ENCODE data around the gene FAM110A. TPM values are rescaled to one million over a fixed set of nuclear protein-coding genes. Genes with fewer than 3 reads are reported as not detected.

The FAM110A gene
- total and polyA plus RNA-seq, 2 of the 8 experiments (the other 6 are each of a cell fraction or from before 2014, with no cell fraction given) = 10.1 to 10.9 TPM

DNA sequence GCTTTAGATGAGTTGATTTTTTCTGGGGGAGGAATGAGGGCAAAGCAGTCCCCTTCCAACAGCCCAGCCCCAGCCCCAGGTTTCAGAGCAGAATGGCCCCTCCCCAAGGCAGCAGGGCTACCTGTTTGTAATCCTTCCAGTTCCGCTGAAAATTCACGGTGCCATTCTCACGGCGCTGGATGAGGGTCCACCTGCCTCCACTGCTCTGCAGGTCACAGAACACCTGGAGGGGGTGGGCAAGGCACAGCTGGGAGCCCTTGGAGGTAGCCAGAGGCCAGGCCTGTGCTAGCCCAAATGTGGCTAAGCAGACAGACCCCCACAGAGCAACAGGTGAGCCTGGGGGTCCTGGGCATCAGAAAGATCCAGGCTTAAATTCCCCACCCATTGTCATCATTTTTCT is 46.1 kb downstream of the FAM110A start:
- H3K4me1 ChIP-seq (replicated peaks in 1 of 4; ENCODE audit: control insufficient read depth in 3 of 4, insufficient read depth in 4 of 4, low read length in 3 of 4) = peaks cover 0 to 1% (median 0%) of the 10 kb centered on the region in 4 experiments; a peak in 1 of 7 replicates
- no peaks in the 10 kb centered on the region for H3K9me3 ChIP-seq (ENCODE audit: insufficient read depth in 2 of 2, low read depth in 1 of 2, low read length in 1 of 2)
- no peaks in the 10 kb centered on the region for H3K23me2 ChIP-seq (ENCODE audit: low read depth, low read length)
- no peaks in the 10 kb centered on the region for H3K36me3 ChIP-seq (ENCODE audit: control insufficient read depth in 2 of 4, insufficient read depth in 4 of 4, low read length in 3 of 4)
- FAIRE-seq (no peak), DNase-seq (ENCODE audit: low read depth in 1 of 2, low spot score in 2 of 2) (no peak)
- H3K4me2 ChIP-seq (ENCODE audit: insufficient read depth in 1 of 2, low read depth in 2 of 2, low read length in 2 of 2) = no peak overlapping the region
- no peak overlapping the region for H3K14ac ChIP-seq (ENCODE audit: insufficient read length)
- H3K79me1 ChIP-seq (ENCODE audit: low read depth, low read length) = no peaks in the 10 kb centered on the region
- H2AFZ ChIP-seq (ENCODE audit: low read length) = no peak overlapping the region
- no peak overlapping the region for H3K9ac ChIP-seq (replicated peaks in 1 of 4; ENCODE audit: extremely low read depth in 1 of 4, low read depth in 3 of 4, low read length in 3 of 4)
- POLR2A ChIA-PET (ENCODE audit: partially characterized antibody) = no interaction called here
- H3K23ac ChIP-seq (ENCODE audit: insufficient read length) = no peak overlapping the region
- H4K8ac ChIP-seq (ENCODE audit: extremely low read depth, insufficient read depth, low read length) = no peak overlapping the region
- no peak overlapping the region for H2AK5ac ChIP-seq (ENCODE audit: low read depth, low read length)
- no peak overlapping the region for H2BK120ac ChIP-seq (replicated peaks; ENCODE audit: low read depth, low read length)
- no peak overlapping the region for H4K5ac ChIP-seq (ENCODE audit: insufficient read length, low read depth, low read length)
- H2BK20ac ChIP-seq (ENCODE audit: low read length) = no peak overlapping the region
- no peak overlapping the region for H2BK12ac ChIP-seq (ENCODE audit: low read depth, low read length)
- H3K4me3 ChIP-seq (ENCODE audit: extremely low read depth in 1 of 4, insufficient read depth in 2 of 4, low read depth in 3 of 4, low read length in 4 of 4) = no peak overlapping the region
- no peak overlapping the region for H3K18ac ChIP-seq (ENCODE audit: extremely low read depth, low read length)
- no peak overlapping the region for H2BK5ac ChIP-seq (ENCODE audit: low read depth, low read length)
- 0 out of 7 replicates have a peak, but pooled peaks cover 0 to 2% (median 0%) of the 10 kb centered on the region in 4 experiments for H3K27me3 ChIP-seq (replicated peaks in 1 of 4; ENCODE audit: control insufficient read depth in 3 of 4, extremely low read depth in 1 of 4, insufficient read depth in 3 of 4, low read length in 3 of 4)
- no peak overlapping the region for H3K27ac ChIP-seq (ENCODE audit: low read depth, low read length)
- H4K20me1 ChIP-seq (replicated peaks in 1 of 2; ENCODE audit: control insufficient read depth in 1 of 2, insufficient read depth in 2 of 2, low read length in 2 of 2) = no peaks in the 10 kb centered on the region
- no peaks in the 10 kb centered on the region for H3K79me2 ChIP-seq (ENCODE audit: control insufficient read depth in 1 of 2, insufficient read depth in 2 of 2, low read length in 2 of 2)
- H3K4ac ChIP-seq (replicated peaks; ENCODE audit: insufficient read length, low read depth, low read length) = no peak overlapping the region
- 80% methylated on average over 4 of the region's 4 CpGs; no CpG with 5 or more reads in 1 of the 2 experiments for WGBS, 2 experiments (ENCODE audit: extremely low coverage in 1 of 2, insufficient coverage in 1 of 2, insufficient read length in 1 of 2, insufficient replicate concordance in 2 of 2, low coverage in 1 of 2, low lambda C conversion rate in 2 of 2, missing lambda C conversion rate in 1 of 2)
- TF ChIP-seq TAF7 (optimal IDR thresholded peaks at IDR 0.05; ENCODE audit: borderline replicate concordance, low read depth, low read length) (no peak), KDM1A (IDR thresholded peaks at IDR 0.05; ENCODE audit: borderline replicate concordance, low read length) (no peak), CEBPB (IDR thresholded peaks at IDR 0.05; ENCODE audit: low read depth, low read length) (no peak), CHD2 (IDR thresholded peaks at IDR 0.05; ENCODE audit: low read length) (no peak), MAFK (IDR thresholded peaks at IDR 0.05; ENCODE audit: low read depth, low read length) (no peak), JUN (IDR thresholded peaks at IDR 0.05; ENCODE audit: low read depth, low read length) (no peak)
- CTCF ChIA-PET (ENCODE audit: partially characterized antibody) = interaction anchor here (0.9 to 9.2 kb wide), 4 partner anchors 16 to 77 kb away, joined by 4 to 95 read pairs (median 12); partner anchors contain the start of gene FAM110A
- H2BK15ac ChIP-seq (ENCODE audit: low read length) = no peak overlapping the region
- no peak overlapping the region for H4K91ac ChIP-seq (replicated peaks; ENCODE audit: insufficient read length, low read length)
- no peak overlapping the region for H3K56ac ChIP-seq (replicated peaks; ENCODE audit: insufficient read length, low read depth, low read length)
